HG03520 (cell line): ENCODE measurements around the gene SLC44A3.
"Not testable (repeated sequence)": the region's sequence is repeated elsewhere in the genome, so short reads cannot be mapped to it uniquely, and the experiment has no call there.

Experiments used
- ATAC-seq: cut with Tn5 transposase; IDR thresholded peaks from one replicate; pipeline ENCODE4 v1.9.1; 2021; ENCODE audit warnings: mild to moderate bottlenecking, moderate library complexity; ENCODE audit not compliant: unreplicated experiment

Gene SLC44A3

DNA sequence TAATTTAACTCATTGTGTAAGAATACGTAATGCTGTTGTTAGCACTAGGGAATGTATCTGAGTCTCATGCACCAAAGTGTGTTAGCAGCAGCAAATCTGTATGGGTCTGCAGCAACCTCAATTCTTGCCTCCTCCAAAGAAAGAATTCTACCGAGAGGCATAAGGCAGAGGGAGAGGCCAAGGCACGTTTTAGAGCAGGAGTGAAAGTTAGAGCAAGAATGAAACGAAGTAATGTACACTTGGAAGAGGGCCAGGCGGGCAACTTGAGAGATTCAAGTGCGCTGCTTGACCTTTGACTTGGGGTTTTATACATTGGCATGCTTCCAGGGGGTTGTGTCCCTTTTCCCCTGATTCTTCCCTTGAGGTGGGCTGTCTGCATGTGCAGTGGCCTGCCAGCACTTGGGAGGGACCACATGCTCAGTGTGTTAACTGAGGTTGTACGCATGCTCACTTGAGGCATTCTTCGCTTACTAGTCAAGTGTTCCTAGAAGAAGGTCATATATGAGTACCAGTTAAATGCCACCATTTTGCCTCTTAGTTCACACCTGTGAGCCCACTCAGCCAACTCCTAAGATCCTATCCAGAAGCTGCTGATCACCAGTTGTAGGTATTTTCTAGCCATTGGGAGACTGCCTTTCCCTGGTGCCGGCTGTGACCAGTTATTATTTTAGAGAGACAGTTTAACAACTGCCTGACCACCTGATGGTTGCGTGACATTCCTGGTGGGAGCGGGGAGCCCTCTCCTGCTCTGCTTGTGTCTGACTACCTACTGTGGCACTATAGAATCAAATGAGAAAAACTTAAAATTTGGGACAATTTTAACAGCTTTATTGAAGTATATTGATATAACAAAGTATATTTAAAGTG, 109.4 kb downstream of the SLC44A3 start:
- ATAC-seq, result no peak

DNA sequence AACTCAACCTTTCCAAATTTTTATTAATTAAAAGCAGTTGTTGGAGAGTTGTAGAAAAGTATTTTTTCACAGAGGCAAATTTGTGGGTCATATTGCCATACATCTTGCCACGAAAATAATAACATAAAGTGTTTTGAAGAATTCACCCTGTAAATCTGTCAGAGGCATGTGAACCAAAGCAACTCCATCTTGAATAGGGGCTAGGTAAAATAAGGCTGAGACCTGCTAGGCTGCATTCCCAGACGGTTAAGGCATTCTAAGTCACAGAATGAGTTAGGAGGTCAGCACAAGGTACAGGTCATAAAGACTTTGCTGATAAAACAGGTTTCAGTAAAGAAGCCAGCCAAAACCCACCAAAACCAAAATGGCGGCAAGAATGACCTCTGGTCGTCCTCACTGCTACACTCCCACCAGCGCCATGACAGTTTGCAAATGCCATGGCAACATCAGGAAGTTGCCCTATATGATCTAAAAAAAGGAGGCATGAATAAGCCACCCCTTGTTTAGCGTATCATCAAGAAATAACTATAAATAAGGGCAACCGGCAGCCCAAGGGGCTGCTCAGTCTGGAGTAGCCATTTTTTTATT, 111.2 kb downstream of the SLC44A3 start:
- no peak for ATAC-seq

DNA sequence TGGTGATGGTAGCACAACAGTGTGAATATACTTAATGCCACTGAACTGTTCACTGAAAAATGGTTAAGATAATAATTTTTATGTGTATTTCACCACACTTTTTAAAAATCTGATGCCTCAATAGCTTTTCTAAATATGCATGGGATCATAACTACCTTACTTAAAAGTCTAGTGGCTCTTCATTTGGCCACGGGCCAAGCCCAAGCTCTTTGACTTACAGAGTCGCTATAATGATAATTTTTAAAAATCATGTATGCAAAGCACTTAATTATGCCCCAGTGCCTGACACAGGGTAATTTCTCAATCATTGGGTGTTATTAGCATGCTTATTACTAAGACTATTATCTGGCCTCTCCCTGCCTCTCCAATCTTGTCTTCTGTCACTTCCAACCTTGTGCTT, 114.4 kb downstream of the SLC44A3 start:
- ATAC-seq, result no peak

DNA sequence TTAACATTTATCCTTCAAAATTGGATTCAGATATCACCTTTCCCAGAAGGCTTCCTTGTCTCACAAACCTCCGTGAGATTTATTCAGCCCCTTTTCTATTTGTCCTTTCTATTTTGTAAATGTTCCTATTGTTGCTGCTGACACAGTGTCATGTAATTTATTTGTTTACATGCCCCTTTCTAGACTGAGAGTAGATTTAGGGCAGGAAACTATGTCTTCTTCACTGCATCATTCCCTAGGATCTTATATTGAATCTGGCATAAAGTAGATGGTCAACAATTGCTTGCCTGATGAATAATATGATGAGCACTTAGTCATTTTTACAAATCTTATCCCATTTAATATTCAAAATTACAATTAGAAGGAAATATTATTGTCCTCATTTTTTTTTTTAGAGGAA, 114.9 kb downstream of the SLC44A3 start:
- ATAC-seq, result no peak

DNA sequence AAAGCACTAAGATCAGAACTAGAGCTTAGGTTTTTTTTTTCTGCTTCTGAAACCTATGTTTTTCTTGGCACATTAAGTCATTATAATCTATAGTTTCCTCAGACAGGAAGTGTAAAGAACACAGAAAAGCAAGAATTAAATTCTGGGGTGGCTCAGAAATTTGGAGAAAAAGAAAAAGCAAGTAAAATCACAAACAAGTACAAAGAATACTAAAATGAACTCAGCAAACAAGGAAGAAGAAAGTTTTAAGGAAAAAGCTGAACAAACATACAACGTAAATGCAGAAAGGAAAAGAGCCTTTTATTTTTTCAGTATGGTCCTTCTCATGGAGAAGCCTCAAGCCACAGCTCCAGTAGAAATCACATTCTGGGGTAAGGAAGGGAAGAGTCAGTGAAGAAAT, 115.3 kb downstream of the SLC44A3 start:
- ATAC-seq, result no peak

DNA sequence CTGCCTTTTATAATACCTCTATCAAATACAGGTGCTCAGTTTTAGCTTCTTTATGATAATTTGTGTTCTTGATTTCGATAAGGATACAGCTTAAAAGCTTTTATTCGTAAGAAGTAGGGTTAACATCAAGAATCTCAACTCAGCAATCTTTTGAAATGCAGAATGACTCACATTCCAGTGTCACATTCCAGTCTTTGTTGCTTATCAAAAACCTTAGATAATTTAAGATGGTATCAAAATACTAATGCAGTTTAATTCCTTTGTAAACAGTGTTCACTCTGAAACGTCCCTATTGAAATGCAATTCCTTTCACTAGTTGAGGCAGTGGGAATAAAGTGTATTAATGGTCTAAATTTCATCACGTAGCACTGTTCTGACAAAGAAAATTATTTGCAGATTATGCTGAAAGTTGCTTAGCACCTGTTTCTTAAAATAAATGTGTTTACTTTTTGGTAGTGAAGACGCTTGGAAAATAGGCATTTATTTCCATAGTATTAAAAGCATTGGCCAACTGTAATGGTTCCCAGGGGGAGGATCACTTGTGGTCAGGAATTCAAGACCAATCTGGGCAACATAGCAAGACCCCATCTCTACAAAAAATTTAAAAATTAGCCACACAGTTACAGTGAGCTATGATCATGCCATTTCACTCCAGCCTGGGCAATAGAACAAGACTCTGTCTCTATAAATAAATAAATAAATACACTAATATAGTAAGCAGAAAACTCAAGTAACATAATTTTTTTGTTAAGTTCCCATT, 116.9 kb downstream of the SLC44A3 start:
- no peak for ATAC-seq

DNA sequence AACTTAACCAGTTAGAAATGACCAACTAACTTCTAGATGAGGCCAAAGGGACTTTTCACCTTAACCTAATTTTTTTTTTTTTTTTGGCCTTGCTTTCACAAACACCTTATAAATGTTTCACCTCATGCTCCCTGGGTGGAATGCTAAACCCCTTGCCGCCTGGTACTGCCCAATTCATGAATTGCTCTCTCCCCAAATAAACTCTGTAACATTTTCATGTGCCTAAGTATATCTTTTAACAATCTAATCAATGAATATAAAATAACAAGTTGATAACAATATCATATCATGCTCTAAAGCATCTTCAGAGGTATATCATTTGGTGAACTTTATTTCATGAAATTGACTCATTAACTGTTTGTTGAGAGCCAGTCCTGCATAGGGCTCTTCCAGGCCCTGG, 117.7 kb downstream of the SLC44A3 start:
- ATAC-seq, result no peak

DNA sequence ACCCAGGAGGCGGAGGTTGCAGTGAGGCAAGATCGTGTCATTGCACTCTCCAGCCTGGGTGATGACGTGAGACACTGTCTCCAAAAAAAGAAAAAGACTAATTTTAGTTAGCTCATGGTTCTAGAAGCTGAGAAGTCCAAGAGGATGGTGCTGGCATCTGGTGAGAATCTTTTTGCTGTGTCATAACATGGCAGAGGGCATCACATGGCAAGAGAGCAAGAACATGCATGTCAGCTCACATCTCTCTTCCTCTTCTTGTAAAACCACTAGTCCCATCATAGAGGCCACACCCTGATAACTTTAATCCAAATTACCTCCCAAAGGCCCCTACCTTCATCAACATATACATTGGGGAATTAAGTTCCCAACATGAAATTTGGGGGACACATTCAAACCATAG, 120.6 kb downstream of the SLC44A3 start:
- ATAC-seq, result no peak

DNA sequence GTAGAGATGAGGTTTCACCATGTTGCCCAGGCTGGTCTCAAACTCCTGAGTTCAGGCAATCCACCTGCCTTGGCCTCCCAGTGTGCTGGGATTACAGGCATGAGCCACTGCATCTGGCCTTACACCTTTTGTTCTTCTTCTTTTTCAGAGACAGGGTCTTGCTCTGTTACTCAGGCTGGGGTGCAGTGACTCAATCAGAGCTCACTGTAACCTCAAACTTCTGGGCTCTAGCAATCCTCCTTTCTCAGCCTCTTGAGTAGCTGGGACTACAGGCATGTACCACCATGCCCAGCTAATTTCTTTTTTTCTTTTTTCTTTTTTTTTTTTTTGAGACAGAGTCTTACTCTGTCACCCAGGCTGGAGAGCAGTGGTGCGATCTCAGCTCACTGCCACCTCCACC, 121.3 kb downstream of the SLC44A3 start:
- ATAC-seq, result not testable (repeated sequence)

DNA sequence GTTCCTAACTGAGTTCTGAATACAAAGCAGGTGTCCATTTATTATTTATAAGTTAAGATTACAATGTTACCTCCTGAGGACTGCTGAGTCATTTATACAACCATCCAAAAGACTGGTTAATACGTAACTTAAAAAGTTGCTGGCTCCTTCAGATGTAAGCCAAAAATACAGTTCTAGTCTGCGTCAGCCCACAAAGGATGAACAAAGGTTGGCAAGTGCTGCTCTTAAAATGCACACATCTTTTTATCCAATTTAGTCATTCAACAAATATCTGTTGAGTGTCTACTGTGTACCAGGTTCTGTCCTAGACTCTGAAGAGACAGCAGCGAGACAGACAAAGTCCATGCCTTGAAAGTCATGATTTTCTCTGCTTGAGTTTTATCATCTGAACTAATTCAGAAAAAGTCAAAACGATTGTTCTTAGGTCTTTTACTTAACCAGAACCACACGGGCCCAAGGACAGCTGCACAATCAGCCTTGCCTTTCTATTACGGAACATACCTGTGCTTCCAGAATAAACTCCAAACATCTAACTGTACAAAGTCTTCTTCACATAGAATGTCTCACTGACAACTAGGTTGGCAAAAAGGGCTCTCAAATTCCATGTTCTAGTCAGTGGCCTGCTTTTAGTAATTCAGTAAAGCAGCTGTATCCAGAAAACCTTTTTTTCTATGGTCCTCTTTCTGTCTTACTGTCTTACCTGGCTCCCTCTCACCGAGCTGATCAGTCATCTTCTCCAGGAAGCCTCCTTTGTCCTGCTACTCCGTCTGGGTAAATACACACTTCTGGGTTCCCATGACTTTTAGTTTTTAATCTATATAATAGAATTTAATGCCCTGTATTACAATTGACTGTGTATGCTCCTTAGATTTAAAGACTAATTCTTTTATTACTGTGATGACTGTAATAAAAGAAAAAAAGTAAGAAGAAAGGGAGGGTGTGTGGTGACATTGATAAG, 122.3 kb downstream of the SLC44A3 start:
- no peak for ATAC-seq
